Loucy (cell line): ENCODE results near the gene CNTN5.

Experiments
- EZH2phosphoT487 ChIP-seq: fragments of 200-600 bp; IDR thresholded peaks from 2 replicates; pipeline ENCODE4 v1.6.1; 2018; ENCODE audit warnings: antibody characterized with exemption, mild to moderate bottlenecking, moderate library complexity, borderline replicate concordance
- TF ChIP-seq, protein P1 (sequence below): fragments of 200-600 bp; sonication (generic); conservative IDR thresholded peaks from 2 replicates; pipeline ENCODE4 v1.5.1; 2014; ENCODE audit warnings: mild to moderate bottlenecking, antibody characterized with exemption, low read length

DNA sequence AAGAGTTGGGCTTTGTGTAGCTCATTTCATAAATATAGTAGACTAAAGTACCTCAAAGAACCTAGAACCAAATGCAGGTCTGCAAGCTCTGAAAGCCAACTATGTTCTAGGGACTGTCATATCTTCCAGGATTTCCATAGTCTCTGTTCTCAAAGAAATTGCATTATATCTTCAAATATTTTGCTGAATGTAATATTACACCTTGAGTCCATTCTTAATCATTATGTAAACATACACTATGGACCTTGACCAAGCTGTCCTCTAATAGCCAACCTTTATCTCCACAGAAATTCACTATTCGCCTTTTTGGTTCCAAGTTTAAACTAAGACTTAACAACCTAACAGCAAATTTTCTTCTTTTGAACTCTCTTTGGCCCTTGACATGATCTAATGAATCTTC lies 987.7 kb downstream of the CNTN5 start:
- TF ChIP-seq, protein P1, sequence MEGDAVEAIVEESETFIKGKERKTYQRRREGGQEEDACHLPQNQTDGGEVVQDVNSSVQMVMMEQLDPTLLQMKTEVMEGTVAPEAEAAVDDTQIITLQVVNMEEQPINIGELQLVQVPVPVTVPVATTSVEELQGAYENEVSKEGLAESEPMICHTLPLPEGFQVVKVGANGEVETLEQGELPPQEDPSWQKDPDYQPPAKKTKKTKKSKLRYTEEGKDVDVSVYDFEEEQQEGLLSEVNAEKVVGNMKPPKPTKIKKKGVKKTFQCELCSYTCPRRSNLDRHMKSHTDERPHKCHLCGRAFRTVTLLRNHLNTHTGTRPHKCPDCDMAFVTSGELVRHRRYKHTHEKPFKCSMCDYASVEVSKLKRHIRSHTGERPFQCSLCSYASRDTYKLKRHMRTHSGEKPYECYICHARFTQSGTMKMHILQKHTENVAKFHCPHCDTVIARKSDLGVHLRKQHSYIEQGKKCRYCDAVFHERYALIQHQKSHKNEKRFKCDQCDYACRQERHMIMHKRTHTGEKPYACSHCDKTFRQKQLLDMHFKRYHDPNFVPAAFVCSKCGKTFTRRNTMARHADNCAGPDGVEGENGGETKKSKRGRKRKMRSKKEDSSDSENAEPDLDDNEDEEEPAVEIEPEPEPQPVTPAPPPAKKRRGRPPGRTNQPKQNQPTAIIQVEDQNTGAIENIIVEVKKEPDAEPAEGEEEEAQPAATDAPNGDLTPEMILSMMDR: no peak
- TF ChIP-seq EZH2phosphoT487: no peak
